Sciatic nerve (tissue), 2 donors: ENCODE data around the gene C1QTNF2. TPM values are rescaled to one million over a fixed set of nuclear protein-coding genes. Genes with fewer than 3 reads are reported as not detected.

ENCODE experiments used
- ATAC-seq: fragments of 200-7000 bp; cut with Tn5 transposase; one replicate; pipeline ENCODE4 v1.9.1; 2020; ENCODE audit warnings: mild to moderate bottlenecking, moderate library complexity
- DNase-seq: peaks from one replicate; pipeline ENCODE4 v3.0.0-alpha.2; 2020; ENCODE audit warnings: low spot score
- intact Hi-C: fragments of 100-400 bp; cut with DNase I; formaldehyde crosslinking; loops from one replicate; pipeline ENCODE4 v1.14.2; 2022
- total RNA-seq: library from RNA; stranded (reverse); fragmentation: NEBNext Ultra II Directional; extraction: Animal tissue kit (Norgen Biotek cat#: 25700); gene quantifications from one replicate; pipeline ENCODE4 v1.2.1, GENCODE V29; 2021
- donor health status: DM: no; HTN: no; CAD: no.
- donor health status: DM: no; HTN: no; CAD: no.

Gene C1QTNF2
- total RNA-seq, 1 donor from 2014 or later, result 4.9 TPM

DNA sequence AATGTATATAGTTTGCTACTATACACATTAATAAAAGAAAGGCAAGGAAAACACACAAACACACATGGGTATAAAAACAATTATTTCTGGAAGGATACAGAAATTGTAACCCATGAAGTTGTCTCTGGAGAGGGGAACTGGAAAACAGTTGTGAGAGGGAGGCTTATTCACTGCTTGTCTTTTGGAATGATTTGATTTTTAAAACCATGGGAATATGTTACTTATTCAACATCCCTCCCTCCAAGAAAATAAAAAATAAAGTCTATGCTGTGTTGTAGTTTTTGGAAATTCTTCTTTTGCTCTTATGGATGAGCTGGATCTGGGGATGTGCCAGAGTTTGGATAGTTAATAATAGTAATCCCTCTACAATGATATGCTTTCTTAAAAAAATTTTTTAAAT lies 6.0 kb upstream of the C1QTNF2 start:
- ATAC-seq (no peak), DNase-seq (no peak)
- intact Hi-C loops, result no loop called here

DNA sequence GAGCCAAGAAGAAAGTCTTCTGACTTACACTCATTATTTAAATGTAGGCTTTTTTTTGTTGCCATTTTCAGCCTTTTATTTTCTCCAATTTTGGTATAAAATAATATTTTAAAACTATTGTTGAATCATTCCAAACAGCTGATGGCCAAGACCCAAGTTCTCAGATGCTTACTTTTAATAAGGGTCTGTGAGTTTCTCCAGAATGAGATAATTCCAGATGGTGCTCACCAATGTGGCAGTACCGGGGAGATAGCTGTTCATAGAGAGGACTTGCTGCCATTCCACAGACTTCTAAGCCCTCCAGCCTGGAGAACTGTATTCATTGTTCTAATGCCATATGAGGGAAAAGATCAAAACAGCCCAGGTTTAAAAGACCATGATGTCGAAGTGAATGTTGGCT lies 5.3 kb upstream of the C1QTNF2 start:
- DNase-seq (no peak), ATAC-seq (no peak)
- intact Hi-C loops, result no loop called here

- DNase-seq (no peak), ATAC-seq (no peak)
- intact Hi-C loops, result no loop called here
Measured at GRCh38 chr5:160375166-160375565, 4.7 kb upstream of the C1QTNF2 start.

GRCh38 chr5:160371294-160371693 lies 868 bp upstream of the C1QTNF2 start:
- intact Hi-C loops, result no loop called here
- no peak for DNase-seq
- no peak for ATAC-seq

DNA sequence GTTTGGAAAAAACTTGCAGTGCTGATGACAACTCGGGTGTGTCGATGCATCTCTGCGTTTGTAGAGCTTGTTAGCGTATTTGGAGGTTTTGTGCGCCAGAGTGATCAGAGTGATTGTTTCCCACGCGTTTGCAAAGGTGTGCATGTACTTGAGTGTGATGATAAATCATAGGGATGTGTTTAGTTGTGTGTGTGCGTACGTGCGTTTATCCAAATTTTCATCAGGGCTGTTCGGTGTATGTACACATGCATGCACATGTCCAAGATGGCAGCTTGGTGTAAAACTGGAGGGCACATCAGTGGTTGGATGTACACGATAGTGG lies 248 bp upstream of the C1QTNF2 start:
- DNase-seq, result no peak
- intact Hi-C loops, result no loop called here
- peak; percentile 25 for ATAC-seq

DNA sequence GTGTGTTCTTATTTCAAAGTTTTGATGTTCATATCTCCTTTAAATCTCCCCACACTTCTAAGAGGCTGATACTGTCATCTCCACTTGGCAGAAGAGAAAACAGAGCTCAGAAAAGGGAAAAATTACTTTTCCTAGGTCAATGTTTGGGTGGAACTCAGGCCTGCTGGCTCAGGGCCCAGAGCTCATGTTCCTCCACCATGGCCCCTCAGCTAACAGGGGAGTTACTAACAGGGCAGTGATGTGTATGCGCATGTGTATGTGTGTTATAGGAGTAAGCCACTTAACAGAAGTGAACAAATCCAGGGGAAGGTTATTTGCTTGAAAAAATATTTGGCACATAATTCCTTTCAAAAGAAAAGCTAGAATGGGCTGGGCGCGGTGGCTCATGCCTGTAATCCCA lies 2.5 kb downstream of the C1QTNF2 start:
- no peak for ATAC-seq
- no peak for DNase-seq
- intact Hi-C loops, result no loop called here

- no peak for ATAC-seq
- DNase-seq, result no peak
- intact Hi-C loops, result no loop called here
Measured at GRCh38 chr5:160367261-160367660, 3.2 kb downstream of the C1QTNF2 start.

- ATAC-seq, result no peak
- no peak for DNase-seq
- intact Hi-C loops, result no loop called here
Measured at GRCh38 chr5:160366230-160366629, 4.2 kb downstream of the C1QTNF2 start.

- peak; percentile 33 for ATAC-seq
- DNase-seq, result no peak
- intact Hi-C loops, result no loop called here
Measured at GRCh38 chr5:160363660-160364395, 6.6 kb downstream of the C1QTNF2 start.

DNA sequence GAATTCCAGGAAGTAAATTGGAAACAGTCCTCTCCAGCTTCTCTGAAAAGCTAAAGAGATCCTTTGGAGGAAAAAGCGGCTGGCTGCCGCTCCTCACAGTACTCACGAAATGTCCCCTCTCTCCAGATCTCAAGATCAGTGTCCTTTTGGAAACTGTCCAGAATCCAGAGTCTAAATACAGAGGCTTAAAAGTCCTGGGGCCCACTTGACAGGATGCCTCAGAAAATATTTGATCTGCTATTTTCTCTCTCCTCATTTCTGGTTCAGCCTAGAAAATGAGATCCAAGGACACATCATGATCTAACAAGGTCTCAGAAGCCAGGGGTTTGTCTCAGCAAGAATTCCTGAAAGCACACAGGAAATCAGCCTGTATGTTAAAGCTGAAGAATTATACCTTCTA lies 7.2 kb downstream of the C1QTNF2 start:
- DNase-seq, result no peak
- peak; percentile 68 for ATAC-seq
- intact Hi-C loops, result no loop called here

GRCh38 chr5:160361624-160362228 lies 8.7 kb downstream of the C1QTNF2 start:
- ATAC-seq (no peak), DNase-seq (no peak)
- intact Hi-C loops, result no loop called here

DNA sequence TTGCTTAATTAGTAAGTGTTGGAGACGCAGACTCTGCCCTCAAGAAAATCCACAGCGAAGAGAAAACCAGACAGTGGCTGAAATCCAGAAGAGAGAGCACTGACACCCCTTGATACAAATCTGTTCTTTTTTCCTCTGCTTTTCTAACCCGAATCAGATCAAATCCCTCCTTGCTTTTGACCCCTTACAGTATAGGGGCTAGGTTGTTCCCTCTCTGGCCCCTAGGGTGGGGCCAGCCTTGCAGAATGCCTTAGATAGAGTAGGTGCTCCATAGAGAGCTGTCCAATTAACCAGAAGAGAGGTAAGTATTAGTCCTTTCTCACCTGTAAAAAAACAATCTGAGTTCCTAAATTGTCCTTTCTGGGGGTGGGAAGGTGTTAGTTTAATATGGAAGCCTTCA lies 10.1 kb downstream of the C1QTNF2 start:
- no peak for DNase-seq
- intact Hi-C loops, result no loop called here
- ATAC-seq, result no peak

GRCh38 chr5:160359816-160360215 lies 10.6 kb downstream of the C1QTNF2 start:
- ATAC-seq, result no peak
- intact Hi-C loops, result no loop called here
- DNase-seq, result no peak

- intact Hi-C loops, result no loop called here
- ATAC-seq (no peak), DNase-seq (no peak)
Measured at GRCh38 chr5:160359242-160359641, 11.2 kb downstream of the C1QTNF2 start.

DNA sequence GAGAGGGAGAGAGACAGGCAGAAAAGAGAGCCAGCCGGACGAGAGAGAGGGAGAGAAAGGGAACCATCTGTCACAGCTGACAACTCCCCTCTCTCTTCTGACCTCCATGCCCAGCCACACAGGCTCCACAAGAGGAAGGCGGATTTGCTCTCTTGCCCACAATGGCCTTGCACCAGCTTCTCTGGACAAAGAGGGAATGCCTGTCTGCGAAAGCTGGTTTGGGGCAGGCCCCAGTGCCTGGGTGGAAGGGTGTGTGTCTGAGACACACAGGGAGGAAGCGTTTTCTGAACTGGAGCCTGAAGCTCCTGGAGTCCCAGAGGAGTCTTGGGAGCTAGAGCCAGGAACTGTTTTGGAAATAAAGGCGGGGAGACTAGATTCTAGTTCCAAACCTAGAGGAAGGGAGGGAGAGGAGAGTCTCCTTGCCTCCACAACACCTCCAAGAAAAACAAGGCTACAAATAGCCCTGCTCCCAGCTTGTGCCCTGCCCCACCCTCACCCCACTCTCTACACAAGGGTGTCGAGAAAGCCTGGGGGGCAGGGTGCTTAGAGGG lies 12.5 kb downstream of the C1QTNF2 start:
- peak; percentile 67 for DNase-seq

GRCh38 chr5:160357394-160357793 lies 13.0 kb downstream of the C1QTNF2 start:
- peak; percentile 8 for ATAC-seq
- no peak for DNase-seq
- intact Hi-C loops, result no loop called here

More for the DNA sequence above, 12.5 kb downstream of the C1QTNF2 start:
- intact Hi-C loops, result no loop called here
- peak; percentile 88 for ATAC-seq

- DNase-seq (no peak), ATAC-seq (no peak)
- intact Hi-C loops, result no loop called here
Measured at GRCh38 chr5:160356550-160357347, 13.7 kb downstream of the C1QTNF2 start.

DNA sequence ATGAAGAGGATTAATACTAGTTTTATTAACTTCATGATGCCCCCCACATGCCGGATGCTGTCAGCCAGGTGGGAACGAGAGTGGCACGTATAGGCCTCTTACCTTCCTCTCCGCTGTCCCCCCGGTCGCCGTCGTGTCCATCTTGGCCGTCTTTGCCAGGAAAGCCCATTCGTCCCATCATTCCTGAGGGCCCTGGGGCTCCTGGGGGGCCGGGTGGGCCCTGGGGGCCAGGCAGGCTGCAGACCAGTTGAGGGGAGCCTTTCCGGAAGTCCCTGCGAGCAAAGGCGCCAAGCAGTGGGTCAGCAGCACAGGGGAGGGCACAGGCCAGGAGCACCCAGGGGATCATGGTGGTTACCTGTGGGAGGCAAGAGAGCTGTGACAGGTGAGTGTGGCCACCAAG lies 15.8 kb downstream of the C1QTNF2 start:
- DNase-seq, result no peak
- intact Hi-C loops, result no loop called here
- no peak for ATAC-seq

GRCh38 chr5:160353379-160353778 lies 17.0 kb downstream of the C1QTNF2 start:
- no peak for DNase-seq
- intact Hi-C loops, result no loop called here
- peak; percentile 68 for ATAC-seq

GRCh38 chr5:160352308-160352707 lies 18.1 kb downstream of the C1QTNF2 start:
- ATAC-seq (no peak), DNase-seq (no peak)
- intact Hi-C loops, result no loop called here
